Lower leg skin (tissue), 3 donors: ENCODE measurements around the gene GOLGA7B.

Experiments
- POLR2A ChIP-seq, 2 donors: fragments of 450-650 bp; IDR thresholded peaks; one replicate each; pipeline ENCODE4 v1.6.1; 2016 to 2017; ENCODE audit warnings: antibody characterized with exemption in 2 of 2, mild to moderate bottlenecking in 1 of 2, moderate library complexity in 1 of 2
- TF ChIP-seq, protein P1 (sequence below), 3 donors: fragments of 450-650 bp; IDR thresholded peaks; one replicate each; pipeline ENCODE4 v1.5.1; 2016; ENCODE audit warnings: antibody characterized with exemption in 3 of 3, mild to moderate bottlenecking in 3 of 3, moderate library complexity in 2 of 3

- TF ChIP-seq, protein P1, sequence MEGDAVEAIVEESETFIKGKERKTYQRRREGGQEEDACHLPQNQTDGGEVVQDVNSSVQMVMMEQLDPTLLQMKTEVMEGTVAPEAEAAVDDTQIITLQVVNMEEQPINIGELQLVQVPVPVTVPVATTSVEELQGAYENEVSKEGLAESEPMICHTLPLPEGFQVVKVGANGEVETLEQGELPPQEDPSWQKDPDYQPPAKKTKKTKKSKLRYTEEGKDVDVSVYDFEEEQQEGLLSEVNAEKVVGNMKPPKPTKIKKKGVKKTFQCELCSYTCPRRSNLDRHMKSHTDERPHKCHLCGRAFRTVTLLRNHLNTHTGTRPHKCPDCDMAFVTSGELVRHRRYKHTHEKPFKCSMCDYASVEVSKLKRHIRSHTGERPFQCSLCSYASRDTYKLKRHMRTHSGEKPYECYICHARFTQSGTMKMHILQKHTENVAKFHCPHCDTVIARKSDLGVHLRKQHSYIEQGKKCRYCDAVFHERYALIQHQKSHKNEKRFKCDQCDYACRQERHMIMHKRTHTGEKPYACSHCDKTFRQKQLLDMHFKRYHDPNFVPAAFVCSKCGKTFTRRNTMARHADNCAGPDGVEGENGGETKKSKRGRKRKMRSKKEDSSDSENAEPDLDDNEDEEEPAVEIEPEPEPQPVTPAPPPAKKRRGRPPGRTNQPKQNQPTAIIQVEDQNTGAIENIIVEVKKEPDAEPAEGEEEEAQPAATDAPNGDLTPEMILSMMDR (IDR thresholded peaks at IDR 0.05), result no peak
- no peak for TF ChIP-seq POLR2A (IDR thresholded peaks at IDR 0.05)
These were observed 47.2 kb downstream of the GOLGA7B start for GRCh38 chr10:97896756-97897358.
